ENCODE measurements around the gene GLI2.

GLI2 gene

GRCh38 chr2:120735746-120736170 is at the start of gene GLI2:
Gene GLI2 (plus strand): TSS chr2:120735868. CDS start chr2:120797321, 61,453 bp downstream.
- peak; percentile 71 for DNase-seq

DNA sequence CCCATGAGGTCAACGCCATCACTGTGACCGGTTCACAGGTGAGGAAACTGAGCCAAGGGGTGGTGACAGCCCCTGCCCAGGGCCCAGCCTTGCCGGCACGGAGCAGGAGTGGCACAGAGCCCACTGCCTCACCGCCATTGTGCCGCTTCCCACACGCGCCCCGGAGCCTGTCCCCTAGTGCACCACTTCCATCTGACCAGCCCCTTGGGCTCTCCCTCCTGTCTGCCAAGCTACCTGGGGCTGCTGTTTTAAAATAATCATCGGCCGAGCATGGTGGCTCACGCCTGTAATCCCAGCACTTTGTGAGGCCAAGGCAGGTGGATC is 49.7 kb upstream of the GLI2 start:
- no peak for DNase-seq

- DNase-seq, result no peak
Observed at GRCh38 chr2:120686511-120687168, 49.0 kb upstream of the GLI2 start.

DNA sequence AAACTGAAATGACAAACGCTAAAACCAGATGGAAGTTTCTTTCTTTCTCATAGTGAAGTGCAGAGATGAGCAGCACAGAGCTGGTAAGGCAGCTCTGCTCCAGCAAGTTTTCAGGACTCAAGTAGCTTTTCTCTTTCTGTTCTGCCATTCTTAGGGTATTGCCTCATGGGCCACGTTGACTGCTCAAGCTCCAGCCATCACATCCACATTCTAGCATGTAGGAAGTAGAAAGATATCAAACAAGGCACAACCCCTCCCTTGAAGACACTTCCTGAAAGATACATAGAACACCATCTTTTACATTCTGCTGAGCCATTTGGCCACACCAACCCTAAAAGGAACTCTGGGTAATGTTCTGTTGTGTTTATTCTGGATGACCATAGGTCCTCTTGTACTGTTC is 48.5 kb upstream of the GLI2 start:
- no peak for DNase-seq

- no peak for DNase-seq
Observed at GRCh38 chr2:120690521-120690920, 45.1 kb upstream of the GLI2 start.

GRCh38 chr2:120691410-120691809 is 44.3 kb upstream of the GLI2 start:
- DNase-seq, result no peak

GRCh38 chr2:120692691-120693090 is 43.0 kb upstream of the GLI2 start:
- no peak for DNase-seq

GRCh38 chr2:120693121-120693520 is 42.5 kb upstream of the GLI2 start:
- DNase-seq, result no peak

- DNase-seq, result no peak
Observed at GRCh38 chr2:120694034-120694433, 41.6 kb upstream of the GLI2 start.

DNA sequence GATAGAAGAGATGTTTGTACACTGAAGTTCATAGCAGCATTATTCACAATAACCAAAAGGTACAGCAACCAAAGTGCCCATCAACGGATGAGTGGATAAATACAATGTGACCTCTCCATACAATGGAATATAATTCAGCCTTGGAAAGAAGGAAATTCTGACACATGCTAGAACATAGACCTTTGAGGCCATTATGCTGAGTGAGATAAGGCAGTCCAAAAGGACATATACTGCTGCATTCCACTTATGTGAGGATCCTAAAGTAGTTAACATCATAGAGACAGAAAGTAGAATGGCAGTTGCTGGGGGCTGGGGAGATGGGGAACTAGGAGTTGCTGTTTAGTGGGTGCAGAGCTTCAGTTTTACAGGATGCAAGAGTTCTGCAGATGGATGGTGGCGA is 38.2 kb upstream of the GLI2 start:
- DNase-seq, result no peak

DNA sequence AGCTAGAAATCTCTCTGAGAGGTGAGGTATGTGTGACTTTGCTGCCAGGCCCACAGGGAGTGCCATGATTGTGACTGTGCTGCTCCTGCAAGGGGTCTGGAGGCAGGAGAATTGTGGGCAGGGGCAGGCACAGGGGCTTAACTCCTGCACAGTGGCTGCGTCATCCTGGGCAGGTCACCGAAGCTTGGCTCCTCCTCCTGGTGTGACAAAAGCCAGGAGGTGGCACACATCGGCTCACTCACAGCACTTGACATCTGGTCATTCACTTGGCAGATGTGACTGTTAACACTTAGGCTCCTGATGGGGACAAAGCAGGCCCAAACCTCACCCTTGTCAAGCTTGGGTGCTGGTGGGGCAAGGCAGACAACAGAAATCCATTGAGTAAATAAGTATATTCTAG is 36.4 kb upstream of the GLI2 start:
- DNase-seq, result no peak

- DNase-seq, result no peak
Observed at GRCh38 chr2:120700659-120701058, 35.0 kb upstream of the GLI2 start.

DNA sequence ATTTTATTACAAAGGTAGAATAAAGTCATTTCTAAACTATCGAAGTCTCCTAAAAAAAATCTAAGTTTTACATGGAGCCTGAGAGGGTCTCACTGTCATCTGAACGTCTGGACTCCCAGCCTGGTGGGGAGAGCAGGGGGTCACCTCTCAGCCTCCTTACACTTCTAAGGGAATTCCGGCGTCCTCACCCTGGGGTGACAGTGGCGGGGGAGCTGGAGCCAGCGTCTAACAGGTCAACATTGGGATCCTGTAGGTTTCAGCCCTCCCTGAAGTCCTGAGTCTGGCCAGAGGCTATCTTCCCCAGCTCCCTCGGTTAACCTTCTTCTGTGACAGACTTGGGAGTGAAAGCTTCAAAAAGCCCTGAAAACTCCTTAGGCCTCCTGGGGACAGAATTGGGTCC is 34.6 kb upstream of the GLI2 start:
- DNase-seq, result no peak

GRCh38 chr2:120701499-120701898 is 34.2 kb upstream of the GLI2 start:
- DNase-seq, result no peak

DNA sequence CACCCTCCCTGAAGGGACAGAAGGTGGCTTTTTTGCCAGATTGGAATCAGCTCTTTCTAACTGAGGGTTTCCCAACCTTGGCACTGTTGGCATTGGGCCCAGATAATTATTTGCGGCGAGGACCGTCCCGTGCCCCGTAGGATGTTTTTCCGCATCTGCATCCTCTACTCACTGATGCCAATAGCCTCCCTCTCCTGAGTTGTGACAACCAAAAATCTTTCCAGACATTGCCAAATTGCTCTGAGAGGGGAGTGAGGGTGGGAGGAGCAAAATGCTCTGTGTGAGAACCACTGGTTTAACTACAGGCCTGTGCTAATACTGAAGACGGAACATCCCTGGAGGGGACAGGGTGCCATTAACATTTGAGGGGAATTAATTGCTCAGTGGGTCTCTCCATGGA is 33.6 kb upstream of the GLI2 start:
- no peak for DNase-seq

DNA sequence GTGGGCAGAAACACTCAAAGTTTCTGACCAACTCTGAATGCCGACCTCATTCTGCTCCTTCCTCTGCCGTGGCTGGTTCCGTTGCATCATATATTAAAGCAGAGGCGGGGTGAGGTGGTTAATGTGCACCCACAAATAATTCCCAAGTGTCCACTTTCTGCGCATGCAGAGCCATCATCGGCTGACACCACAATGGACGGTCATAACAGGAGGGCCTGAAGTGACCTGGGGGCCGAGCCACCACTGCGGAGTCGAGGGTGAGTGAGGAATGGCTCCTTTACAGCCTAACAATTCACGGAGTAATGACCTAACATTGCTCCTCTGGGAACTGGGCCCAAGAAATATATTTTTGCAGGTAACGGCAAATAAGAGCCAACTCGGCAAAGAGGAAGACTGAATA is 32.9 kb upstream of the GLI2 start:
- no peak for DNase-seq

DNA sequence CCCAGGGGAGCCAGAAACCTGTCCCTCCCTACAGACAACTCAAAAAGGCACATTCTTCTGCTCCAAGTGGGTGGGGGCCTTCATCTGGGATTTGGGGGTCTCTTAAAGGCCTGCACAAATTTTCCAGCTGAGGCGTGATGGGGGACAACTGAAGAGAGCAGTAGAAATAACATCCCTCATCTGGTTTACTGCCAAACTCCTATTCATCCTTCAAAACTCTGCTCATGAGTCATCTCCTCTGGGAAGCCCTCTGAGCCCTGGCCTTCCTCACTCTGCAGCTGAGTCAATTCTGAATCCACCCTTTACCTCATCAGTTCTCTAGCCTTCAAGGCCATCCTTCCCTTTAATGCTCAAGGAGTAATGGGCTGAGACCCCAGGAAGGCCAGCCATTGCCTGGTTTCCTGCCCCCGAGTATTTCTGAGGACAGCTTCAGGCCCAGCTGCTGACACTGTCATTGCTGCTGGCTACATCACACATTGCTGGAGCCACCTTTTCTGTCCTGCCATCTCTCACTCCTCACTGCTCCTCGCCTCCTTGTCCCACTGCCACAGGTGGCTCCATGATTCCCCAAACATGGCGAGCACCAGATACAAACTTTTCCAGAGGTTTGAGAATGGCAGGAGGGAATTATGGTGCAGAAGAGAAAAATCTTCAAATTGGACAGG is 32.2 kb upstream of the GLI2 start:
- no peak for DNase-seq

DNA sequence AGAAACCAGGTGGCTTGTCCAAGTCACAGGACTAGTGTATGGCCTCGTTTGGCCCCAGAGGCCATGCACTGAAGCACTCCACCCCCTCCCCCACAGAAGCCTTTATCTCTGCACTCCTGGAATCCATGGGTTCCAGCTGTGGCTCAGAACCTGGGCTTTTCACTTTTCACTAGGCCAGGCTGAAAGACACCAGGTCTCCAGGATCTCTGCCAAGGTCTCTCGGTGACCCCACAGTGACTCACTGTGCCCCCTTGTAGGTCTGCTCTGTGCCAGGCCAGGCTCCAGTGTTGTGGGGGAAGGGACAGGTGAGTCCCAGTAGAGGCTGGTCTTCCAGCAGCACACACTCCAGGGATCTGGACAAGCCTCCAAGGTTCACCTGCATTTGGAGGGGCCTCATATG is 31.0 kb upstream of the GLI2 start:
- no peak for DNase-seq

DNA sequence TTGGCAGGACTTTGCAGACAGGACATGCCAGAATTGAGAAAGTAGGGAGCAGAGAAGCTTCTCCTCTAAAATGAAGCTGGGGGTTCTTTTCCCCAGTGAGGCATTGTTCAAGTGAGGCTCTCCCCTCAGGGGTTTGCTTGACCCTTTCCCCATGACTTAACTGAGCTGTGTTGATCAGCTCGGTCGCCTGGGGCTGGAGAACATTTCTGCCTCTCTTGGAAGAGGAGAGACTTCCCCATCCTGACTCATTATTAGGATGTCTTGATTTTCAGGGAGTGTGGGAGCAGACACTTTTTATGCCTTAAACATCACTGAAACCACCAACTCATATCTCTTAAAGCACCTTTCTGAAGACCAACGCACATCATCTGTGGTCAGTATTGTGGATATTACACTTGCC is 27.9 kb upstream of the GLI2 start:
- DNase-seq, result no peak

GRCh38 chr2:120708944-120709607 is 26.6 kb upstream of the GLI2 start:
- DNase-seq, result no peak

- peak; percentile 11 for DNase-seq
Observed at GRCh38 chr2:120709608-120710041, 26.0 kb upstream of the GLI2 start.

GRCh38 chr2:120710256-120710655 is 25.4 kb upstream of the GLI2 start:
- no peak for DNase-seq

GRCh38 chr2:120711694-120712093 is 24.0 kb upstream of the GLI2 start:
- DNase-seq, result no peak

DNA sequence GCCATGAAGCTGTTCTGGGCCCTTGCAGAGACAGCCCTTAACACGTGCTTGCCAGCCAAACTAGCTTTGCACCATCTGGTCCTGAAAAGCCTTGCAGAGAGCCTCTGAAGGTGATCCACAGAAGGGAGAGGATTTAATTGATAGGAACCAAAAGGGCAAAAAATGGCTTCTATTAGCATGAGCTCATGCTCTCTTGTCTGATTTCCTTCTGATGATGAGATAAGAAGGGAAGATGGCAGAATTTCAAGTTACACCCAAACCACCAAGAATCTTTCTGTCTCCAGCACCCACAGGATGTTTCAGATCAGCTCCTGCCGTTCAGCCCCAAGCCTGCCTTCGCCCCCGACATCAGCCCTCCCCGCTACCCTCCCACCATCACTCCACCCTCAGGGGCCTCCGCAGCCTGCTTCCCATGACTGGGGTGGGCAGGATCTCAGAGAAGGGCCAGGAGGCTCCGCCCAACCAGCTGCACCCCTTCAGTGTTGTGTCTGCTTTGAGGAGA is 23.4 kb upstream of the GLI2 start:
- no peak for DNase-seq

Data from NCI-H345 (cell line).